Lung (tissue), 12 donors: ENCODE results near the gene EPS8L2. TPM values are rescaled to one million over a fixed set of nuclear protein-coding genes. Genes with fewer than 3 reads are reported as not detected.

Experiments
- ATAC-seq: fragments of 200-7000 bp; cut with Tn5 transposase; one replicate; pipeline ENCODE4 v1.9.1; 2020; ENCODE audit warnings: moderate number of reproducible peaks; ENCODE audit not compliant: insufficient read depth, low FRiP score
- DNase-seq, 3 donors: peaks; one replicate each; pipeline ENCODE4 v3.0.0-alpha.2; 2013 to 2017
- H3K27ac ChIP-seq, 2 donors: one replicate each; pipeline ENCODE4 v1.5.1; 2013; ENCODE audit warnings: mild to moderate bottlenecking in 2 of 2, moderate library complexity in 2 of 2, control low read depth in 1 of 2, inconsistent platforms in 1 of 2, low read depth in 1 of 2, low read length in 1 of 2
- H3K27me3 ChIP-seq, 3 donors: one replicate each; pipeline ENCODE4 v1.5.1; 2013; ENCODE audit warnings: low read length in 2 of 3; ENCODE audit not compliant: control insufficient read depth in 3 of 3, insufficient read depth in 3 of 3
- H3K36me3 ChIP-seq, 4 donors: one replicate each; pipeline ENCODE4 v1.5.1; 2013; ENCODE audit warnings: low read length in 4 of 4, mild to moderate bottlenecking in 1 of 4, moderate library complexity in 1 of 4; ENCODE audit not compliant: control insufficient read depth in 4 of 4, insufficient read depth in 4 of 4
- H3K4me1 ChIP-seq, 5 donors: one replicate each; pipeline ENCODE4 v1.5.1; 2013; ENCODE audit warnings: low read length in 5 of 5, mild to moderate bottlenecking in 2 of 5, moderate library complexity in 1 of 5; ENCODE audit not compliant: control insufficient read depth in 5 of 5, insufficient read depth in 5 of 5
- H3K4me3 ChIP-seq: one replicate; pipeline ENCODE4 v1.5.1; 2013; ENCODE audit warnings: mild to moderate bottlenecking, control low read depth, moderate library complexity
- H3K9ac ChIP-seq, 2 donors: one replicate each; pipeline ENCODE4 v1.5.1; 2013; ENCODE audit warnings: low read length in 2 of 2, control low read depth in 1 of 2; ENCODE audit not compliant: insufficient read depth in 1 of 2
- H3K9me3 ChIP-seq, 4 donors: one replicate each; pipeline ENCODE4 v1.5.1; 2013; ENCODE audit warnings: low read length in 3 of 4, mild to moderate bottlenecking in 1 of 4, moderate library complexity in 1 of 4; ENCODE audit not compliant: control insufficient read depth in 4 of 4, insufficient read depth in 3 of 4
- WGBS, 2 donors: extraction: QIAGEN DNeasy Blood & Tissue Kit; methylation state at CpG; one replicate each; pipeline ENCODE4 v1.1.7; 2013; 5-methylcytosine and 5-hydroxymethylcytosine counted together
- polyA plus RNA-seq, 2 donors: library from polyadenylated mRNA; stranded (reverse); fragments of 200-250 nt; gene quantifications; one replicate each; pipeline ENCODE4 v1.2.1, GENCODE V29; 2013
- total RNA-seq, 2 donors: library from RNA; depleted of rRNA in 1 of 2; stranded (reverse); fragments of >200 nt in 1 of 2; gene quantifications; one replicate each; pipeline ENCODE4 v1.2.1, GENCODE V29; 2014 to 2021
- TF ChIP-seq, protein P1 (sequence below): IDR thresholded peaks from 2 replicates; pipeline ENCODE4 v1.5.1; 2012; ENCODE audit warnings: mild to moderate bottlenecking; ENCODE audit errors: control extremely low read depth, extremely low read depth
- donor health status: control.
- donor health status: control.
- donor health status: Bipolar disorder and iron deficiency.
- donor health status: healthy.
- donor health status: DM: yes; HTN: yes; CAD: no.

EPS8L2 gene
- total and polyA plus RNA-seq, 4 donors, result 35.6 to 166 (median 103) TPM

- peaks cover 16 to 49% (median 29%) of the 10 kb centered on the region in 4 donors for H3K36me3 ChIP-seq
- WGBS, 2 donors, result 92 to 93% methylated on average over 30 of the region's 30 CpGs
- no peak overlapping the region for H3K4me3 ChIP-seq
- H3K4me1 ChIP-seq, result peaks cover 0 to 2% (median 0%) of the 10 kb centered on the region in 5 donors
- TF ChIP-seq, protein P1, sequence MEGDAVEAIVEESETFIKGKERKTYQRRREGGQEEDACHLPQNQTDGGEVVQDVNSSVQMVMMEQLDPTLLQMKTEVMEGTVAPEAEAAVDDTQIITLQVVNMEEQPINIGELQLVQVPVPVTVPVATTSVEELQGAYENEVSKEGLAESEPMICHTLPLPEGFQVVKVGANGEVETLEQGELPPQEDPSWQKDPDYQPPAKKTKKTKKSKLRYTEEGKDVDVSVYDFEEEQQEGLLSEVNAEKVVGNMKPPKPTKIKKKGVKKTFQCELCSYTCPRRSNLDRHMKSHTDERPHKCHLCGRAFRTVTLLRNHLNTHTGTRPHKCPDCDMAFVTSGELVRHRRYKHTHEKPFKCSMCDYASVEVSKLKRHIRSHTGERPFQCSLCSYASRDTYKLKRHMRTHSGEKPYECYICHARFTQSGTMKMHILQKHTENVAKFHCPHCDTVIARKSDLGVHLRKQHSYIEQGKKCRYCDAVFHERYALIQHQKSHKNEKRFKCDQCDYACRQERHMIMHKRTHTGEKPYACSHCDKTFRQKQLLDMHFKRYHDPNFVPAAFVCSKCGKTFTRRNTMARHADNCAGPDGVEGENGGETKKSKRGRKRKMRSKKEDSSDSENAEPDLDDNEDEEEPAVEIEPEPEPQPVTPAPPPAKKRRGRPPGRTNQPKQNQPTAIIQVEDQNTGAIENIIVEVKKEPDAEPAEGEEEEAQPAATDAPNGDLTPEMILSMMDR, result no peak
- no peaks in the 10 kb centered on the region for H3K9me3 ChIP-seq
- no peak overlapping the region for H3K27ac ChIP-seq
- H3K27me3 ChIP-seq, result no peaks in the 10 kb centered on the region
- DNase-seq (no peak), ATAC-seq (no peak)
- H3K9ac ChIP-seq, result no peak overlapping the region
These were observed 19.4 kb upstream of the EPS8L2 start for GRCh38 chr11:686451-687243.

DNA sequence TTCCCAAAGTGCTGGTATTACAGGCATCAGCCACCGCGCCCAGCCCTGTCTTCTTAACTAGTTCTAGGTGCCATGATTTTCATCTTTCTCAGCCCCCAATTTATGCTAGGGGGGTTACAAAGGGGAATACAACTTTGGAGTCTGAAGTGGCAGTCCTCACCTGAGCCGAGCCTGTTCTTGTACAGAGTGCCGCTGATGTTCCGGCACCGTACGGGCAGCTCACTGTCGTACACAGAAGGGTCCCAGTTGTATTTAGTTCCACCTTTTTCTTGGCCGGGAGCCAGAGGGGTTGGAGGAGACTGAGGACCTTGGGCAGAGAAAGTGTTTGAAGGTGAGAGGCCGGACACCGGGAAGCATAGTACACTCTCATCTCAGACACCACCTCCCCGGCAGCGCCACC, 18.3 kb upstream of the EPS8L2 start:
- Histone ChIP-seq H3K4me1 (peaks cover 0 to 2% (median 0%) of the 10 kb centered on the region in 5 donors), H3K27me3 (no peaks in the 10 kb centered on the region), H3K36me3 (peaks cover 11 to 41% (median 25%) of the 10 kb centered on the region in 4 donors), H3K4me3 (no peak overlapping the region), H3K9ac (no peak overlapping the region), H3K9me3 (no peaks in the 10 kb centered on the region), H3K27ac (no peak overlapping the region)
- DNase-seq (no peak), ATAC-seq (no peak)
- TF ChIP-seq, protein P1, result no peak
- 91 to 93% methylated on average over 13 of the region's 13 CpGs for WGBS, 2 donors

GRCh38 chr11:688681-689080, 17.4 kb upstream of the EPS8L2 start:
- H3K4me1 ChIP-seq, result peaks cover 0 to 10% (median 4%) of the 10 kb centered on the region in 5 donors
- TF ChIP-seq, protein P1, result no peak
- no peak for DNase-seq
- ATAC-seq, result no peak
- H3K4me3 ChIP-seq, result no peak overlapping the region
- no peak overlapping the region for H3K27ac ChIP-seq
- no peaks in the 10 kb centered on the region for H3K9me3 ChIP-seq
- 46 to 76% methylated on average over 9 of the region's 9 CpGs for WGBS, 2 donors
- H3K27me3 ChIP-seq, result no peaks in the 10 kb centered on the region
- H3K36me3 ChIP-seq, result peaks cover 10 to 38% (median 17%) of the 10 kb centered on the region in 4 donors
- no peak overlapping the region for H3K9ac ChIP-seq
